ENCODE data around the gene LBX2.

LBX2 gene

DNA sequence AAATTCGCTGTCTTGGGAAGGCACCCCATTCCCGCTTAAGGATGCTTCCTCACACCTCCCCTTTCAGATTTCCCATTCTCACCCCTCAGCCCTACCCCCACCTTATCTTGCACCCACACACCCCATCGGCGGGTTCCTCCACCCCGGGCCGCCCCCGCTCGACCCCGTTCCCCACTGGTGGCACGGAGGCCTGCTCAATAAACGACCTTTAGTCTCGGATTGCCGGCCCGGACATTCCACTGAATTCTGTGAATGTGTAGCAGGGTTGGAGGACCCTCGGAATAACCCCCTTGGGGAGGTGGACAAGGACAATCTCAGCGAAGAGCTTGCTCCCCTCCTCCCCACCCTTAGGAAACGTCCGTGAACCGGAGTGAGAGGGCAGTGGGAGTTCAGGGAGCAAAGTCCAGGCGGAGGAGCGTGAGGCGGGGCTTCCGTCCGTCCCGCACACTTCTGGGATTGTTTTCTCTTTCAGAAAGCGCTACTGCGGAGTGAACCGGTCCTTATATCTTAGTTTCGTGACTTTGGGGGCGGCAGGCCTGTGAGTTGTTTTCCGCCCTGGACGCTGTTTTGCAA is 2.8 kb upstream of the LBX2 start:
- DNase-seq (ENCODE audit: low read depth) = no peak

DNA sequence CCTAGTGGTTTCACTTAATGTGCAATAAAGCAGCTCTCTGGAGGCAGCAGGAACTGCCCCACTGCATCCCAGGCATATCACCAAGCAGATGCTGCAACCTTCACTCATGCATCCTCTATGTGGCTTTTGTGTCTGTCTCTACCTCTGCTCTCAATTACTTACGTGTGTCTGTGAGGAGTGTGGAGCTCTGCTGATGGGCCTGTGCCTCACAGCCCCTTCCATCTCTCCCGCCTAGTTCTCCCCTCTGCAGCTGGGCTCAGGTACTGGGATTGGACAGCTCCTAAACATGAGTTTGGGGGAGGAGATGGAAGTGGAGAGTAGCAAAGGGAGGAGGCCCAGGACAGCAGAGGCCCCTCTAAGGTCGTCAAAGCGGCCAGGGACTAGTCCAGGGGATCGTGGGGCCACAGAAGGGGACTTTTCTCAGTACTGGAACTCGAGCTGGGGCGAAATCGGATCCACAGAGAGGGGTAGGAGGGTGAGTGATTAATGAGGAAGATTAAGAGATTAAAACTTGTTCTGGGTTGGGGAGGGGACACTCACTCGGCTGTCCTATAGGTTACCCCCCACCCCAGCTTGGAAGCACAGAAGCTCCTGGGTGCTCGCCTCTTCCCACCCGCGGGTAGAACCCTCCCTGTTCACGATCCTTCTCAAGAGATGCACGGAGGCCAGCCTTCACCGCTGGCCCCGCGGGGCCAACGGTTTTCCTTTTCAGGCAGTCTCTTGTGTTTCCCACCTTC is 2.1 kb upstream of the LBX2 start:
- TF ChIP-seq MYC (IDR thresholded peaks at IDR 0.05; ENCODE audit: low read depth, low read length) (no peak), POLR2A (IDR thresholded peaks at IDR 0.05; ENCODE audit: extremely low read depth, insufficient read length) (no peak)
- TF ChIP-seq, protein P1, sequence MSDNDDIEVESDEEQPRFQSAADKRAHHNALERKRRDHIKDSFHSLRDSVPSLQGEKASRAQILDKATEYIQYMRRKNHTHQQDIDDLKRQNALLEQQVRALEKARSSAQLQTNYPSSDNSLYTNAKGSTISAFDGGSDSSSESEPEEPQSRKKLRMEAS (IDR thresholded peaks at IDR 0.05; ENCODE audit: low read depth, low read length) = no peak
- TF ChIP-seq, protein P2, sequence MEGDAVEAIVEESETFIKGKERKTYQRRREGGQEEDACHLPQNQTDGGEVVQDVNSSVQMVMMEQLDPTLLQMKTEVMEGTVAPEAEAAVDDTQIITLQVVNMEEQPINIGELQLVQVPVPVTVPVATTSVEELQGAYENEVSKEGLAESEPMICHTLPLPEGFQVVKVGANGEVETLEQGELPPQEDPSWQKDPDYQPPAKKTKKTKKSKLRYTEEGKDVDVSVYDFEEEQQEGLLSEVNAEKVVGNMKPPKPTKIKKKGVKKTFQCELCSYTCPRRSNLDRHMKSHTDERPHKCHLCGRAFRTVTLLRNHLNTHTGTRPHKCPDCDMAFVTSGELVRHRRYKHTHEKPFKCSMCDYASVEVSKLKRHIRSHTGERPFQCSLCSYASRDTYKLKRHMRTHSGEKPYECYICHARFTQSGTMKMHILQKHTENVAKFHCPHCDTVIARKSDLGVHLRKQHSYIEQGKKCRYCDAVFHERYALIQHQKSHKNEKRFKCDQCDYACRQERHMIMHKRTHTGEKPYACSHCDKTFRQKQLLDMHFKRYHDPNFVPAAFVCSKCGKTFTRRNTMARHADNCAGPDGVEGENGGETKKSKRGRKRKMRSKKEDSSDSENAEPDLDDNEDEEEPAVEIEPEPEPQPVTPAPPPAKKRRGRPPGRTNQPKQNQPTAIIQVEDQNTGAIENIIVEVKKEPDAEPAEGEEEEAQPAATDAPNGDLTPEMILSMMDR (IDR thresholded peaks at IDR 0.05; ENCODE audit: low read depth, low read length) = no peak
- no peak for DNase-seq (ENCODE audit: low read depth)
- no peak overlapping the region for H3K4me3 ChIP-seq (ENCODE audit: low read depth, low read length)

More for the DNA sequence above, 2.8 kb upstream of the LBX2 start:
- TF ChIP-seq POLR2A (IDR thresholded peaks at IDR 0.05; ENCODE audit: extremely low read depth, insufficient read length) (no peak), MYC (IDR thresholded peaks at IDR 0.05; ENCODE audit: low read depth, low read length) (no peak)
- TF ChIP-seq, protein P1 (IDR thresholded peaks at IDR 0.05; ENCODE audit: low read depth, low read length) = no peak
- TF ChIP-seq, protein P2 (IDR thresholded peaks at IDR 0.05; ENCODE audit: low read depth, low read length) = no peak
- no peak overlapping the region for H3K4me3 ChIP-seq (ENCODE audit: low read depth, low read length)

DNA sequence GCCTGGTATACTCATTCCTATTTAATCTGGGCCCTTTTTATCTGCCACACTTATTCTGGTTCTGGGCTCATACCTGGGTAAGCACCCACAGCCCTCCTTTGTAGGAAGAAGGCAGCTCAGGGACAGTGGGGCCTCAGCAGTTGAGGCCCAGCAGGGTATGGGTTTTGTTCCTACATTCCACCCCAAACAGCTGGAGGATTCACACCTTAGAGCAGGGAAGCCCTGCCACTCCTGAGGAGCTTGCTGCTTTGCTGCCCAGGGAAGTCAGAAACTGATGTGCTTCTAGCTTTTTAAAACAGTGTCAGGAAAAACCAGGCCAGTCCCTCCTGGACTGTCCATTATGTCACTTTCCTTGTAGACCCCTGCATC is 1.2 kb upstream of the LBX2 start:
- H3K4me3 ChIP-seq (ENCODE audit: low read depth, low read length) = no peak overlapping the region
- no peak for DNase-seq (ENCODE audit: low read depth)
- TF ChIP-seq, protein P2 (IDR thresholded peaks at IDR 0.05; ENCODE audit: low read depth, low read length) = no peak
- TF ChIP-seq MYC (IDR thresholded peaks at IDR 0.05; ENCODE audit: low read depth, low read length) (no peak), POLR2A (IDR thresholded peaks at IDR 0.05; ENCODE audit: extremely low read depth, insufficient read length) (no peak)
- TF ChIP-seq, protein P1 (IDR thresholded peaks at IDR 0.05; ENCODE audit: low read depth, low read length) = no peak

DNA sequence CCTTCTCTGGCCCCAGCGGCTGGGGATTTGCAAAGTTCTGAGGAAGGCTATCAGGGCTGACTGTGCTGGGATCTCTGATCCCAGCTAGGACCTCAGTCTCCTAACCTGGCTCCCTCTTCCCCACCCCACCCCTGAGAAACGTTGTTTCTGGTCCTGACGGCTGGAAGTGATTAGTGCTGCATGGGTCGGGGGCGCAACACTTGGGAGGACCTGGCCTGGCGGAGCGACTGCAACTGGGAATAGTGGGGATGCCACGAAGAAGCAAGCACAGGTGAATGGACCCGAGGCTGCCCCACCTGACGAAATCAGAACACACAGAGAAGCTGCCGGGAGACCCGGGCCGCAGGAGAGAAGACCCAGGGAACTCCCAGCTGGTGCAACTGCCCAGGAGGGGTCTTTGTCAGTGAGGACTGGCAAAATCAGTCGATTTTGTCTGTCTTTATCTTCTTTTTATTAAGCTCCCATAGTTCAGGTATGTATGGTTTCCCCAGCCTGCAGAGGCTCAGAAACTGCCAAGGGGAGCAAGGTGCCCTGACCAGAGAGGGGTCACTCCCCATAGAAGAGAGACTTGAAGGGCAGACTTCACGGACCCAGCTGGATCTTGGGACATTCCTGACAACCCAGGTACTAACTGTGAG is 656 bp upstream of the LBX2 start:
- no peak for DNase-seq (ENCODE audit: low read depth)
- no peak overlapping the region for H3K4me3 ChIP-seq (ENCODE audit: low read depth, low read length)
- TF ChIP-seq MYC (IDR thresholded peaks at IDR 0.05; ENCODE audit: low read depth, low read length) = no peak
- TF ChIP-seq, protein P2 (IDR thresholded peaks at IDR 0.05; ENCODE audit: low read depth, low read length) = no peak
- TF ChIP-seq POLR2A (IDR thresholded peaks at IDR 0.05; ENCODE audit: extremely low read depth, insufficient read length) = no peak
- TF ChIP-seq, protein P1 (IDR thresholded peaks at IDR 0.05; ENCODE audit: low read depth, low read length) = no peak

DNA sequence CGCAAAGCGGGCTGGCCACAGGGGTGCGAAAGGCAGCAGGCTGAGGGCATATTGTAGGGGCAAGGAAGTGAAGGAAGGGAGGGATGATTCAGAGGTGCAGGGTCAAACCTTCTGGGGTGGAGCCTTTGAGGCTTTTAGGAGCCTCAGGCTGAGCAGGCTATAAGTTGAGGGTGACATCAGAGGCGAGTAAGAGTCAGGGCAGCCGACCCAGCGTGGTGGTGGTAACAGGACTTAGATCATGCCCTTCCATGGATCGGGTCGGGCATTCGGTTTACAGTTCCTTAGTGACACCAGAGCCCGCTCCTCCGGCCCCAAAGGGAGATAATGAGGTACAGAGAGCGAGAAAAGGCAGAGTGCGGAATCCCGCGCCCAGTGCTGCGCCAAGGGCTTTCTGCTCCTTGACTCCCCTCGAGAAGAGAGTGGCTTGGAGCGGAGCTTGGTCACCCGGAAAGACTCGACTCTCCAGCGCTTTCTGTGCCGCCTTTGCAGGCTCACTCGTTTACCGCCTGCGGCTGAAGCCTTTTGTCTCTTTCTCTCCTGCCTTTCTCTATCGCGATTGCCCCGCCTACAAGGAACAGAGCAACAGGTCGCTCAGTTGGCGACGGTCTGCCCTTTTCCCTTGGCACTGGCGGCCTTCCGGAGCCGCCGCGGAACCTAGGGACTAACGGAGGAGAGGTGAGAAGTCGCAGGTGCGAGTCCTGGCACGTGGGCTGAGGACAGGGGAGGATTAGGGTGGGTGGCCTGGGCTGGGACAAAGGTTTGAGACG is 720 bp downstream of the LBX2 start:
- DNase-seq (ENCODE audit: low read depth) = peak; percentile 62

More for the DNA sequence above, 720 bp downstream of the LBX2 start:
- H3K4me3 ChIP-seq (ENCODE audit: low read depth, low read length) = no peak overlapping the region
- TF ChIP-seq MYC (IDR thresholded peaks at IDR 0.05; ENCODE audit: low read depth, low read length) (no peak), POLR2A (IDR thresholded peaks at IDR 0.05; ENCODE audit: extremely low read depth, insufficient read length) (no peak)
- TF ChIP-seq, protein P1 (IDR thresholded peaks at IDR 0.05; ENCODE audit: low read depth, low read length) = no peak
- TF ChIP-seq, protein P2 (IDR thresholded peaks at IDR 0.05; ENCODE audit: low read depth, low read length) = no peak
